Osteoblast (primary cell): ENCODE data around the gene DBN1. TPM values are rescaled to one million over a fixed set of nuclear protein-coding genes. Genes with fewer than 3 reads are reported as not detected.

Experiments used
- DNase-seq: peaks from one replicate; pipeline ENCODE4 v3.0.0; 2011; ENCODE audit warnings: low spot score, mixed read lengths; ENCODE audit not compliant: insufficient read length; ENCODE audit errors: missing footprints
- H2AFZ ChIP-seq: 2 replicates; pipeline ENCODE4 v1.6.0; 2011; ENCODE audit warnings: mild to moderate bottlenecking, low read length
- H3K27ac ChIP-seq: 2 replicates; pipeline ENCODE4 v1.5.1; 2011; ENCODE audit warnings: mild to moderate bottlenecking, low read depth, low read length, moderate library complexity
- H3K27me3 ChIP-seq: 2 replicates; pipeline ENCODE4 v1.6.0; 2012; ENCODE audit warnings: mild to moderate bottlenecking, control low read depth, inconsistent platforms, low read length, moderate library complexity; ENCODE audit not compliant: insufficient read depth
- H3K36me3 ChIP-seq: 2 replicates; pipeline ENCODE4 v1.5.1; 2011; ENCODE audit warnings: mild to moderate bottlenecking, low read length, control low read depth, moderate library complexity; ENCODE audit not compliant: insufficient read depth
- H3K4me1 ChIP-seq: 2 replicates; pipeline ENCODE4 v1.5.1; 2011; ENCODE audit warnings: mild to moderate bottlenecking, low read length, control low read depth, moderate library complexity; ENCODE audit not compliant: insufficient read depth
- H3K4me2 ChIP-seq: 2 replicates; pipeline ENCODE4 v1.6.0; 2011; ENCODE audit warnings: mild to moderate bottlenecking, low read length; ENCODE audit not compliant: insufficient read depth
- H3K4me3 ChIP-seq: fragments of 200-600 bp; sonication (generic); 3 replicates; pipeline ENCODE4 v1.5.1; 2012; ENCODE audit warnings: mild to moderate bottlenecking, low read length, inconsistent platforms; ENCODE audit not compliant: insufficient read depth
- H3K79me2 ChIP-seq: 2 replicates; pipeline ENCODE4 v1.6.0; 2012; ENCODE audit warnings: mild to moderate bottlenecking, low read length, control low read depth, inconsistent platforms; ENCODE audit not compliant: insufficient read depth
- H3K9me3 ChIP-seq: 2 replicates; pipeline ENCODE4 v1.5.1; 2011; ENCODE audit warnings: low read depth, low read length, control low read depth
- H4K20me1 ChIP-seq: 2 replicates; pipeline ENCODE4 v1.6.0; 2012; ENCODE audit warnings: mild to moderate bottlenecking, low read length, control low read depth; ENCODE audit not compliant: insufficient read depth
- total RNA-seq: library from RNA; depleted of rRNA; stranded (reverse); fragments of >200 nt; gene quantifications from 2 replicates; pipeline ENCODE4 v1.2.3, GENCODE V29; 2012
- TF ChIP-seq, protein P1 (sequence below): IDR thresholded peaks from 2 replicates; pipeline ENCODE4 v1.5.1; 2011; ENCODE audit warnings: mild to moderate bottlenecking, low read depth, low read length, moderate library complexity; ENCODE audit errors: extremely low read depth

DBN1 gene
- total RNA-seq, 1 donor: 139 TPM

DNA sequence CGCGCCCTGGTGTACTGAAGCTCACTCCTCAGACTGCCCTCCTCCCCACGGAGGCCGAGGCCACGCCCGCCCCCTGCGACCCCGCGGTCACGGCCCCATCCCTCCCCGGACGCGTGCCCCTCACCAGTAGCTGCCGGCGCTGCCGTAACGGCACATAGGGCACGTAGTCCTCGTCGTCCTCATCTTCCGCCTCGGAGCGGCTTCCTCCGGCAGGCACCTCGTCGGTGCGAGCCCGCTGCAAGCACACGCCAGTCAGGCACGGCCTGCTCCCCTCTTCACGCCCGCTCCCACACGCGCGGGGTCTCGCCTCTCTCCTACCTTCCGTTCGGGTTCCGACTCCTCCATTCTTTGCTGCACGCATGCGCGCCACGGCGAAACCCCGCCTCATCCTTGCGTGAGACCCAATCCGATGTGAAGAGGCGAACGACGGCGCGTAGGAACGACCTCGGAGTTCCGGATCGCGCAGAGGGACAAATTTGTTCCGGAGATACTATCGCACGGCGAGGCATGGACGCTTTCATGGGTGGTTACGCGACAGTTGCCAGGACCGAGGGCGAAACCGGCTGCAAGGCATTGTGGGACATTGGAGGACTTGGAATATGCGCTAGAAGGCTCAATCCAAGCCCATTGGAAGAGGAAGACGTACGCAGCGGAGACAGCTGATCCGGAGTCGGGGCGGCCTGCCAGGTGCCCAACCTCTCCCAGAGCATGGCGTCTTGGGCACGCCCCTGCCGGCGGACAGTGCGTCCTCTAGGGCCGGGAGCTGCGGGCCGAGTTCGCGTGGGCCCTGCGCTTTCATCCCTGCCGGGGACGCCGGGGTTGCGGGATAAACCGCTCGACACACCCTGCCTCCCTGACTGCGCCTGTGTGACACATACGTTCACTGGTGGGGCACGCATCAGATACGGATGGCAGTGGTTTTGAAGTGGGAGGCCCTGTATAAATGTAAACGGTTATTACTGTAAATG is 43.5 kb upstream of the DBN1 start, which contains the start of gene DDX41:
Gene DDX41, minus strand, starts transcription at position 361 of the 968 bp plus-strand sequence. Its CDS starts 16 bp downstream, at position 345.
- peaks cover 58% of the 10 kb centered on the region for H3K36me3 ChIP-seq
- peak; percentile 100 for DNase-seq
- H3K27me3 ChIP-seq: no peaks in the 10 kb centered on the region
- TF ChIP-seq, protein P1, sequence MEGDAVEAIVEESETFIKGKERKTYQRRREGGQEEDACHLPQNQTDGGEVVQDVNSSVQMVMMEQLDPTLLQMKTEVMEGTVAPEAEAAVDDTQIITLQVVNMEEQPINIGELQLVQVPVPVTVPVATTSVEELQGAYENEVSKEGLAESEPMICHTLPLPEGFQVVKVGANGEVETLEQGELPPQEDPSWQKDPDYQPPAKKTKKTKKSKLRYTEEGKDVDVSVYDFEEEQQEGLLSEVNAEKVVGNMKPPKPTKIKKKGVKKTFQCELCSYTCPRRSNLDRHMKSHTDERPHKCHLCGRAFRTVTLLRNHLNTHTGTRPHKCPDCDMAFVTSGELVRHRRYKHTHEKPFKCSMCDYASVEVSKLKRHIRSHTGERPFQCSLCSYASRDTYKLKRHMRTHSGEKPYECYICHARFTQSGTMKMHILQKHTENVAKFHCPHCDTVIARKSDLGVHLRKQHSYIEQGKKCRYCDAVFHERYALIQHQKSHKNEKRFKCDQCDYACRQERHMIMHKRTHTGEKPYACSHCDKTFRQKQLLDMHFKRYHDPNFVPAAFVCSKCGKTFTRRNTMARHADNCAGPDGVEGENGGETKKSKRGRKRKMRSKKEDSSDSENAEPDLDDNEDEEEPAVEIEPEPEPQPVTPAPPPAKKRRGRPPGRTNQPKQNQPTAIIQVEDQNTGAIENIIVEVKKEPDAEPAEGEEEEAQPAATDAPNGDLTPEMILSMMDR: no peak
- peaks cover 19% of the 10 kb centered on the region for H4K20me1 ChIP-seq
- H3K79me2 ChIP-seq: peaks cover 45% of the 10 kb centered on the region
- H3K9me3 ChIP-seq: no peaks in the 10 kb centered on the region
- H3K27ac ChIP-seq: peak within 1 kb of the TSS; percentile 89
- H2AFZ ChIP-seq: peak within 1 kb of the TSS; percentile 90
- peaks cover 15% of the 10 kb centered on the region for H3K4me1 ChIP-seq
- H3K4me3 ChIP-seq: peak within 1 kb of the TSS; percentile 100
- H3K4me2 ChIP-seq: peak within 1 kb of the TSS; percentile 99

DNA sequence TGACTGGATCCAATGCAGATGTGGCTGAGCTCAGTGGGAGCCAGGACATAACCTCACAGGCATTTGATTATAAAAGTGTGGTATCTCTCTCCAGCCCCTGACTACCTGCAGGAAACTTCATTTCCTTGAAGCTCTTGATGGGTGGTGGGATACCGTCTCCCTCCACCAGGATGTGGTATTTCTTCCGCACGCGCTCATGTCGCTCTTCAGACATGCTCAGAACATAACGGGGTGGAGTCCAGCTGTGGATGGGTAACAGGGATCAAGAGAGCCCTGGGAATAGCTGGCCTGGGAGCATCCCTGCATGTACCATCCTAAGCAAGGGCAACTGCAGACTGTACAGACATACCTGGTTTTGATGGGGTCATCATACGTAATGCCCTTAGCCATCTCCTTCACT is 42.1 kb upstream of the DBN1 start:
- peak overlapping the region; percentile 89 for H3K27ac ChIP-seq
- H3K4me2 ChIP-seq: peak overlapping the region; percentile 99
- H3K9me3 ChIP-seq: no peaks in the 10 kb centered on the region
- H3K4me1 ChIP-seq: peaks cover 15% of the 10 kb centered on the region
- H3K36me3 ChIP-seq: peaks cover 59% of the 10 kb centered on the region
- peaks cover 16% of the 10 kb centered on the region for H4K20me1 ChIP-seq
- peak overlapping the region; percentile 100 for H3K4me3 ChIP-seq
- peak; percentile 53 for DNase-seq
- H3K27me3 ChIP-seq: no peaks in the 10 kb centered on the region
- no peak overlapping the region for H2AFZ ChIP-seq
- TF ChIP-seq, protein P1: no peak
- peaks cover 41% of the 10 kb centered on the region for H3K79me2 ChIP-seq

GRCh38 chr5:177514541-177514940 is 41.1 kb upstream of the DBN1 start:
- Histone ChIP-seq H3K27ac (no peak overlapping the region), H3K36me3 (peaks cover 52% of the 10 kb centered on the region), H2AFZ (no peak overlapping the region), H3K4me3 (no peak overlapping the region), H3K27me3 (no peaks in the 10 kb centered on the region), H3K4me1 (peaks cover 15% of the 10 kb centered on the region), H3K79me2 (peaks cover 32% of the 10 kb centered on the region), H4K20me1 (peaks cover 16% of the 10 kb centered on the region), H3K9me3 (no peaks in the 10 kb centered on the region), H3K4me2 (no peak overlapping the region)
- TF ChIP-seq, protein P1: no peak
- no peak for DNase-seq

DNA sequence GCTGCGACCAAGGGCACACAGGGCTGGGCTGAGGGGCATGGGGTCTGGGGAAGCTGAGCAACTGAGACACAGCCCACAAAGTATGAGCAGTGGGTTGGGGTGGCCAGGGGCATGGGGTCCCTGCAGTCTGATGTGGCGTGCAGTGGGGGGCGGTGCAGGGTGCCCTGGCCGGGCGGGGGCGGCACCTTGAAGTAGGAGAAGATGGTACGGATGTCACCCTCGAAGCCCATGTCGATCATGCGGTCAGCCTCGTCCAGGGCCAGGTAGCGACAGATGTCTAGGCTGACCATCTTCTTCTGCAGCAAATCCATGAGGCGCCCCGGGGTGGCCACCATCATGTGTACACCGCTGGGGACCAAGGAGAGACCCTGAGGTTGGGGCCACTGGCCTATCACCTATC is 40.1 kb upstream of the DBN1 start:
- TF ChIP-seq, protein P1: no peak
- Histone ChIP-seq H2AFZ (no peak overlapping the region), H3K79me2 (peaks cover 24% of the 10 kb centered on the region), H4K20me1 (peaks cover 16% of the 10 kb centered on the region), H3K27ac (no peak overlapping the region), H3K36me3 (peaks cover 45% of the 10 kb centered on the region), H3K4me2 (no peak overlapping the region), H3K9me3 (no peaks in the 10 kb centered on the region), H3K4me1 (peaks cover 8% of the 10 kb centered on the region), H3K4me3 (no peak overlapping the region), H3K27me3 (no peaks in the 10 kb centered on the region)
- DNase-seq: no peak
